ENCODE measurements around the gene PLPPR2. TPM values are rescaled to one million over a fixed set of nuclear protein-coding genes. Genes with fewer than 3 reads are reported as not detected.

PLPPR2 gene
- total and polyA plus RNA-seq, 2 of the 4 experiments (the other 2 are of a cell fraction): 3.9 to 45.2 TPM

- Histone ChIP-seq H3K9me3 (ENCODE audit: control insufficient read depth, insufficient read depth, low read length) (no peaks in the 10 kb centered on the region), H3K18ac (ENCODE audit: low read depth, low read length) (no peak overlapping the region), H3K4me1 (ENCODE audit: control insufficient read depth, insufficient read depth, low read length) (peaks cover 27% of the 10 kb centered on the region), H4K91ac (ENCODE audit: insufficient read depth, low read depth, low read length) (no peak overlapping the region), H2BK15ac (ENCODE audit: low read depth, low read length) (no peak overlapping the region; the same call in 2 of the 3 replicates), H4K8ac (ENCODE audit: low read depth in 2 of 2, low read length in 2 of 2) (peak overlapping the region in 1 of 2 experiments; percentile 45; a peak in 1 of 4 replicates), H3K4me3 (ENCODE audit: insufficient read depth, low read depth, low read length) (no peak overlapping the region), H3K56ac (ENCODE audit: extremely low read depth, insufficient read depth, low read length) (no peak overlapping the region), H3K4me2 (ENCODE audit: low read depth, low read length) (no peak overlapping the region), H3K36me3 (ENCODE audit: control insufficient read depth, insufficient read depth, low read length) (no peaks in the 10 kb centered on the region), H3K9me1 (ENCODE audit: insufficient read depth, low read length) (peaks cover 29% of the 10 kb centered on the region), H3K14ac (replicated peaks; ENCODE audit: low read depth, low read length) (no peak overlapping the region), H2BK5ac (ENCODE audit: low read depth, low read length, poor library complexity, severe bottlenecking) (no peak overlapping the region), H4K20me1 (ENCODE audit: insufficient read depth, low read length) (peaks cover 11% of the 10 kb centered on the region; the same call in 1 of the 2 replicates), H2AK5ac (ENCODE audit: low read depth, low read length) (peak overlapping the region; percentile 66), H3K9ac (ENCODE audit: low read depth, low read length) (no peak overlapping the region), H3K27ac (ENCODE audit: insufficient read depth, low read length) (no peak overlapping the region), H3K27me3 (ENCODE audit: control insufficient read depth, insufficient read depth, low read length) (no peaks in the 10 kb centered on the region; the same call in 1 of the 2 replicates), H3K23ac (ENCODE audit: low read depth, low read length) (peak overlapping the region; percentile 41; the same call in 1 of the 2 replicates), H2BK120ac (ENCODE audit: low read depth, low read length) (no peak overlapping the region), H3K4ac (ENCODE audit: low read depth, low read length) (peak overlapping the region; percentile 29; the same call in 1 of the 2 replicates), H2AK9ac (replicated peaks; ENCODE audit: low read depth, low read length, poor library complexity) (peak overlapping the region; percentile 66), H4K5ac (ENCODE audit: low read depth, low read length) (no peak overlapping the region), H3K79me1 (ENCODE audit: low read depth in 1 of 2, low read length in 2 of 2) (peaks cover 8 to 33% of the 10 kb centered on the region in 2 experiments), H2BK20ac (ENCODE audit: low read depth, low read length) (no peak overlapping the region), H2AFZ (replicated peaks; ENCODE audit: low read length, poor library complexity) (no peak overlapping the region)
- 92% methylated on average over 4 of the region's 7 CpGs; no CpG with 5 or more reads in 1 of the 2 experiments for WGBS, 2 experiments (ENCODE audit: extremely low coverage in 2 of 2, insufficient read length in 1 of 2)
- in situ Hi-C loops (cut with MboI; ENCODE audit: low sequenced_read_pairs): no loop called here
- CTCF ChIA-PET: interaction anchor here (1.5 to 2.9 kb wide), 2 partner anchors 55 to 86 kb away, joined by 5 to 9 read pairs; partner anchors contain the start of genes ODAD3 and PRKCSH
- DNase-seq (no peak), ATAC-seq (ENCODE audit: low read depth) (no peak)
- TF ChIP-seq RCOR1 (IDR thresholded peaks at IDR 0.05; ENCODE audit: insufficient replicate concordance, low read length): no peak
- TF ChIP-seq RAD21 (IDR thresholded peaks at IDR 0.05; ENCODE audit: low read length): no peak
- no peak for TF ChIP-seq CHD1 (IDR thresholded peaks at IDR 0.05; ENCODE audit: low read depth, low read length)
- no peak for TF ChIP-seq RFX5 (IDR thresholded peaks at IDR 0.05; ENCODE audit: low read depth, low read length)
- TF ChIP-seq USF2 (IDR thresholded peaks at IDR 0.05; ENCODE audit: low read depth, low read length): no peak
- TF ChIP-seq POLR2A (IDR thresholded peaks at IDR 0.05; ENCODE audit: low read depth, low read length): no peak
- dilution Hi-C loops (cut with HindIII; ENCODE audit: low sequenced_read_pairs, unreplicated experiment): no loop called here
- no TSS peak for BruUV-seq (replicated peaks)
- POLR2A ChIA-PET (ENCODE audit: unreplicated experiment): no interaction called here
- intact Hi-C loops (cut with micrococcal nuclease): loop anchor here (1.0 to 5.0 kb wide), 3 partner anchors 42 to 103 kb away; no protein-coding TSS in a partner anchor
Measured at GRCh38 chr19:11379857-11380350, 24.7 kb downstream of the PLPPR2 start.
